H1 (cell line): Measurements from ENCODE around the gene VRK3. TPM values are rescaled to one million over a fixed set of nuclear protein-coding genes. Genes with fewer than 3 reads are reported as not detected.

Source experiments
- CTCF ChIA-PET: fragments of 300-600 bp; sonication (Branson Sonifier 250); formaldehyde crosslinking; loops from one replicate; lab custom pipeline; 2021; ENCODE audit not compliant: partially characterized antibody; lab: Charles Lee
- POLR2A ChIA-PET: fragments of 300-600 bp; sonication (Branson Sonifier 250); formaldehyde crosslinking; loops from one replicate; lab custom pipeline; 2021; ENCODE audit warnings: inconsistent platforms; ENCODE audit not compliant: partially characterized antibody; lab: Charles Lee
- DNase-seq, 2 experiments: peaks; one replicate each; pipeline versions ENCODE4 v3.0.0 to v3.0.0-alpha.2; 2010 to 2022; ENCODE audit warnings: low spot score in 2 of 2, low read depth in 1 of 2, mixed read lengths in 1 of 2
- FAIRE-seq: peaks from 2 replicates; lab custom pipeline; 2011; peaks lifted over from hg19 to GRCh38; lab: Jason Lieb, UNC
- H2AFZ ChIP-seq: 2 replicates; pipeline ENCODE4 v1.8.1; 2012; ENCODE audit warnings: low read length, inconsistent platforms
- H2AK5ac ChIP-seq: 2 replicates; pipeline ENCODE4 v1.6.1; 2013; ENCODE audit warnings: low read depth, low read length
- H2BK120ac ChIP-seq: replicated peaks from 2 replicates; pipeline ENCODE3; 2013; ENCODE audit warnings: low read depth, low read length, inconsistent platforms
- H2BK12ac ChIP-seq: 2 replicates; pipeline ENCODE4 v1.6.1; 2013; ENCODE audit warnings: low read depth, low read length
- H2BK15ac ChIP-seq: 2 replicates; pipeline ENCODE4 v1.6.1; 2013; ENCODE audit warnings: low read length
- H2BK20ac ChIP-seq: 2 replicates; pipeline ENCODE4 v1.6.1; 2013; ENCODE audit warnings: low read length
- H2BK5ac ChIP-seq: 2 replicates; pipeline ENCODE4 v1.6.1; 2013; ENCODE audit warnings: low read depth, low read length
- H3K14ac ChIP-seq: 2 replicates; pipeline ENCODE4 v1.6.1; 2013; ENCODE audit warnings: inconsistent platforms; ENCODE audit not compliant: insufficient read length
- H3K18ac ChIP-seq: 2 replicates; pipeline ENCODE4 v1.6.1; 2013; ENCODE audit warnings: low read length; ENCODE audit errors: extremely low read depth
- H3K23ac ChIP-seq: 2 replicates; pipeline ENCODE4 v1.6.1; 2013; ENCODE audit warnings: inconsistent platforms; ENCODE audit not compliant: insufficient read length
- H3K23me2 ChIP-seq: 2 replicates; pipeline ENCODE4 v1.6.1; 2013; ENCODE audit warnings: low read depth, low read length
- H3K27ac ChIP-seq: 2 replicates; pipeline ENCODE4 v1.6.1; 2011; ENCODE audit warnings: low read depth, low read length, inconsistent platforms
- H3K27me3 ChIP-seq, 4 experiments: replicated peaks in 1 of 4; 1 replicate in 1 of 4; 2 replicates in 3 of 4; pipeline versions ENCODE4 v1.6.1 to v1.8.1; 2011 to 2013; ENCODE audit warnings: low read length in 3 of 4, mild to moderate bottlenecking in 3 of 4, inconsistent platforms in 2 of 4, mixed read lengths in 2 of 4, moderate library complexity in 1 of 4; ENCODE audit not compliant: control insufficient read depth in 3 of 4, insufficient read depth in 3 of 4; ENCODE audit errors: extremely low read depth in 1 of 4
- H3K36me3 ChIP-seq, 4 experiments: 2 replicates each; pipeline versions ENCODE4 v1.6.1 to v1.8.1; 2011 to 2013; ENCODE audit warnings: mild to moderate bottlenecking in 4 of 4, low read length in 3 of 4, moderate library complexity in 2 of 4, control low read depth in 1 of 4, inconsistent platforms in 1 of 4; ENCODE audit not compliant: insufficient read depth in 4 of 4, control insufficient read depth in 2 of 4
- H3K4ac ChIP-seq: replicated peaks from 2 replicates; pipeline ENCODE3; 2013; ENCODE audit warnings: low read length, low read depth, mixed read lengths, inconsistent platforms; ENCODE audit not compliant: insufficient read length
- H3K4me1 ChIP-seq, 4 experiments: replicated peaks in 1 of 4; 1 replicate in 1 of 4; 2 replicates in 3 of 4; pipeline versions ENCODE4 v1.6.1 to v1.8.1; 2011 to 2013; ENCODE audit warnings: low read length in 3 of 4, inconsistent platforms in 2 of 4, mixed read lengths in 1 of 4; ENCODE audit not compliant: insufficient read depth in 4 of 4, control insufficient read depth in 3 of 4
- H3K4me2 ChIP-seq, 2 experiments: 2 replicates each; pipeline versions ENCODE4 v1.6.1 to v1.8.1; 2011 to 2013; ENCODE audit warnings: low read depth in 2 of 2, low read length in 2 of 2, control low read depth in 1 of 2, inconsistent platforms in 1 of 2, mild to moderate bottlenecking in 1 of 2; ENCODE audit not compliant: insufficient read depth in 1 of 2
- H3K4me3 ChIP-seq, 4 experiments: fragments of 200-600, 300-600 bp in 1 of 4; sonication (generic), shearing (Covaris generic), sonication (Bioruptor Twin) in 1 of 4; 2 replicates each; pipeline versions ENCODE4 v1.5.1 to v1.8.1; 2011 to 2016; ENCODE audit warnings: low read length in 4 of 4, low read depth in 3 of 4, control low read depth in 2 of 4, inconsistent platforms in 2 of 4, mild to moderate bottlenecking in 2 of 4, mixed read lengths in 1 of 4, moderate library complexity in 1 of 4; ENCODE audit not compliant: insufficient read depth in 2 of 4; ENCODE audit errors: extremely low read depth in 1 of 4
- H3K56ac ChIP-seq: replicated peaks from 2 replicates; pipeline ENCODE3; 2013; ENCODE audit warnings: low read depth, mild to moderate bottlenecking, mixed read lengths, low read length, inconsistent platforms; ENCODE audit not compliant: insufficient read length
- H3K79me1 ChIP-seq: 2 replicates; pipeline ENCODE4 v1.6.1; 2013; ENCODE audit warnings: low read depth, low read length, control low read depth
- H3K79me2 ChIP-seq, 2 experiments: 2 replicates each; pipeline versions ENCODE4 v1.6.1 to v1.8.1; 2012 to 2013; ENCODE audit warnings: low read length in 2 of 2, mild to moderate bottlenecking in 2 of 2, inconsistent platforms in 1 of 2; ENCODE audit not compliant: insufficient read depth in 2 of 2, control insufficient read depth in 1 of 2
- H3K9ac ChIP-seq, 4 experiments: replicated peaks in 1 of 4; 1 replicate in 1 of 4; 2 replicates in 3 of 4; pipeline versions ENCODE4 v1.6.1 to v1.8.1; 2011 to 2013; ENCODE audit warnings: low read depth in 3 of 4, low read length in 3 of 4, control low read depth in 2 of 4, mild to moderate bottlenecking in 2 of 4, moderate library complexity in 2 of 4, inconsistent platforms in 1 of 4; ENCODE audit errors: extremely low read depth in 1 of 4
- H3K9me3 ChIP-seq, 2 experiments: 2 replicates each; pipeline versions ENCODE4 v1.6.1 to v1.8.1; 2012 to 2013; ENCODE audit warnings: mild to moderate bottlenecking in 2 of 2, moderate library complexity in 2 of 2, control low read depth in 1 of 2, inconsistent platforms in 1 of 2, low read depth in 1 of 2, low read length in 1 of 2, mixed read lengths in 1 of 2; ENCODE audit not compliant: insufficient read depth in 2 of 2
- H4K20me1 ChIP-seq, 2 experiments: replicated peaks in 1 of 2; 2 replicates each; pipeline versions ENCODE3 to v1.8.1; 2011 to 2013; ENCODE audit warnings: inconsistent platforms in 2 of 2, low read length in 2 of 2, mild to moderate bottlenecking in 1 of 2; ENCODE audit not compliant: insufficient read depth in 2 of 2, control insufficient read depth in 1 of 2
- H4K5ac ChIP-seq: 2 replicates; pipeline ENCODE4 v1.6.1; 2013; ENCODE audit warnings: low read length, low read depth, mixed read lengths, inconsistent platforms; ENCODE audit not compliant: insufficient read length
- H4K8ac ChIP-seq: 2 replicates; pipeline ENCODE4 v1.8.0; 2013; ENCODE audit warnings: mild to moderate bottlenecking, moderate library complexity, low read length, inconsistent platforms; ENCODE audit not compliant: insufficient read depth; ENCODE audit errors: extremely low read depth
- H4K91ac ChIP-seq: replicated peaks from 2 replicates; pipeline ENCODE3; 2013; ENCODE audit warnings: low read length, mixed read lengths, inconsistent platforms; ENCODE audit not compliant: insufficient read length
- CHD1 ChIP-seq: IDR thresholded peaks from 2 replicates; pipeline ENCODE4 v1.6.1; 2012; ENCODE audit warnings: low read depth, low read length, improper control_type of control experiment
- CREB1 ChIP-seq: IDR thresholded peaks from 2 replicates; pipeline ENCODE4 v1.6.1; 2012; ENCODE audit warnings: inconsistent platforms
- CTCF ChIP-seq, 3 experiments: IDR thresholded peaks; 1 replicate in 2 of 3; 2 replicates in 1 of 3; pipeline versions ENCODE4 v1.5.1 to v1.6.1; 2011; ENCODE audit warnings: low read length in 3 of 3, mild to moderate bottlenecking in 3 of 3, inconsistent platforms in 2 of 3, low read depth in 1 of 3, moderate library complexity in 1 of 3; ENCODE audit not compliant: insufficient read depth in 1 of 3; ENCODE audit errors: control extremely low read depth in 1 of 3
- EP300 ChIP-seq, 2 experiments: IDR thresholded peaks; 1 replicate in 1 of 2; 2 replicates in 1 of 2; pipeline ENCODE4 v1.6.1; 2011 to 2012; ENCODE audit warnings: low read depth in 2 of 2, low read length in 2 of 2, mild to moderate bottlenecking in 2 of 2, borderline replicate concordance in 1 of 2, inconsistent platforms in 1 of 2, moderate library complexity in 1 of 2
- EZH2 ChIP-seq: fragments of 200-600 bp; sonication (generic); IDR thresholded peaks from 2 replicates; pipeline ENCODE4 v1.7.1; 2012; ENCODE audit warnings: low read depth, mild to moderate bottlenecking, moderate library complexity, low read length, inconsistent platforms; ENCODE audit not compliant: severe bottlenecking
- JUND ChIP-seq: IDR thresholded peaks from 2 replicates; pipeline ENCODE4 v1.6.1; 2011; ENCODE audit warnings: mild to moderate bottlenecking, improper control_type of control experiment, low read length
- MAX ChIP-seq: IDR thresholded peaks from 2 replicates; pipeline ENCODE4 v1.6.1; 2012; ENCODE audit warnings: inconsistent platforms
- RAD21 ChIP-seq, 2 experiments: IDR thresholded peaks in 1 of 2; conservative IDR thresholded peaks in 1 of 2; 2 replicates each; pipeline ENCODE4 v1.6.1; 2011; ENCODE audit warnings: low read depth in 2 of 2, low read length in 2 of 2, improper control_type of control experiment in 1 of 2, inconsistent platforms in 1 of 2, mild to moderate bottlenecking in 1 of 2, moderate library complexity in 1 of 2
- SP2 ChIP-seq: IDR thresholded peaks from 2 replicates; pipeline ENCODE4 v1.6.1; 2012; ENCODE audit warnings: mild to moderate bottlenecking, low read length, inconsistent platforms
- YY1 ChIP-seq: IDR thresholded peaks from 2 replicates; pipeline ENCODE4 v1.6.1; 2011; ENCODE audit warnings: low read depth, mild to moderate bottlenecking, low read length
- WGBS, 2 experiments: shearing (Covaris generic) in 1 of 2; methylation state at CpG; one replicate each; pipeline versions ENCODE4 v1.1.6 to v1.1.7; 2013 to 2015; ENCODE audit warnings: low lambda C conversion rate in 2 of 2, mixed read lengths in 2 of 2, inconsistent platforms in 1 of 2, low coverage in 1 of 2, missing lambda C conversion rate in 1 of 2; ENCODE audit not compliant: insufficient replicate concordance in 2 of 2, insufficient coverage in 1 of 2, insufficient read length in 1 of 2; ENCODE audit errors: extremely low coverage in 1 of 2, missing lambda C conversion rate in 1 of 2; 5-methylcytosine and 5-hydroxymethylcytosine counted together
- polyA plus RNA-seq, 7 experiments: library from polyadenylated mRNA; depleted of rRNA in 3 of 7; stranded (reverse) in 5 of 7; unstranded in 2 of 7; fragments of >200 nt in 5 of 7; fragments of 200-250 nt in 2 of 7; gene quantifications; 1 replicate in 5 of 7; 2 replicates in 1 of 7; 4 replicates in 1 of 7; pipeline versions ENCODE4 v1.2.1 to v1.2.3, GENCODE V29; 2011 to 2013; ENCODE audit warnings: missing spikeins in 2 of 7, mixed read lengths in 2 of 7
- total RNA-seq: library from RNA; stranded (reverse); fragmentation: NEBNext Ultra II Directional; extraction: Animal tissue kit (Norgen Biotek cat#: 25700); gene quantifications from 2 replicates; pipeline ENCODE4 v1.2.1, GENCODE V29; 2021

VRK3 gene
- total and polyA plus RNA-seq, 2 of the 8 experiments (the other 6 are each of a cell fraction or from before 2014, with no cell fraction given): 21.3 to 36.1 TPM

- Histone ChIP-seq H4K20me1 (peaks cover 0 to 27% of the 10 kb centered on the region in 2 experiments), H3K14ac (no peak overlapping the region), H3K56ac (no peak overlapping the region), H4K91ac (no peak overlapping the region), H3K79me1 (no peaks in the 10 kb centered on the region), H2AFZ (no peak overlapping the region), H3K18ac (no peak overlapping the region), H3K27ac (no peak overlapping the region), H3K4ac (no peak overlapping the region), H3K9me3 (no peaks in the 10 kb centered on the region), H2AK5ac (no peak overlapping the region), H3K4me3 (no peak overlapping the region), H2BK120ac (no peak overlapping the region), H3K79me2 (no peaks in the 10 kb centered on the region), H3K23ac (no peak overlapping the region), H2BK15ac (no peak overlapping the region), H4K8ac (no peak overlapping the region), H2BK5ac (no peak overlapping the region), H4K5ac (no peak overlapping the region), H3K4me1 (no peaks in the 10 kb centered on the region), H3K36me3 (no peaks in the 10 kb centered on the region), H3K4me2 (no peak overlapping the region), H3K9ac (no peak overlapping the region), H2BK12ac (no peak overlapping the region), H3K23me2 (no peaks in the 10 kb centered on the region), H2BK20ac (no peak overlapping the region), H3K27me3 (no peaks in the 10 kb centered on the region)
- WGBS, 2 experiments: 43% methylated on average over 10 of the region's 10 CpGs; no CpG with 5 or more reads in 1 of the 2 experiments
- DNase-seq (peak in 1 of 2 experiments; percentile 88), FAIRE-seq (peak; percentile 78)
- POLR2A ChIA-PET: interaction anchor here (1.0 to 6.1 kb wide), 3 partner anchors 12 to 54 kb away, joined by 3 to 36 read pairs (median 15); partner anchors contain the start of gene NUP62
- no peak for TF ChIP-seq CHD1
- no peak for TF ChIP-seq EP300 (IDR thresholded peaks at IDR 0.05; ENCODE audit: borderline replicate concordance in 1 of 2, low read depth in 2 of 2, low read length in 2 of 2)
- TF ChIP-seq EZH2: no peak
- TF ChIP-seq SP2: no peak
- TF ChIP-seq RAD21 (IDR thresholded peaks at IDR 0.05 in 1 of 2, conservative IDR thresholded peaks at IDR 0.05 in 1 of 2; ENCODE audit: low read depth in 2 of 2, low read length in 2 of 2): peak; percentile 93 to 98
- TF ChIP-seq YY1: 0 out of 2 replicates have a peak, but pooled peaks have one; percentile 20
- 0 out of 2 replicates have a peak, but pooled peaks have one; percentile 15 for TF ChIP-seq MAX
- no peak for TF ChIP-seq JUND
- no peak for TF ChIP-seq CREB1
- peak; percentile 91 to 95 (median 93) for TF ChIP-seq CTCF (IDR thresholded peaks at IDR 0.05; ENCODE audit: control extremely low read depth in 1 of 3, insufficient read depth in 1 of 3, low read depth in 1 of 3, low read length in 3 of 3)
- CTCF ChIA-PET: interaction anchor here (0.7 to 16.2 kb wide), 26 partner anchors 11 to 152 kb away, joined by 3 to 231 read pairs (median 6); partner anchors contain the start of gene NUP62
Measured at GRCh38 chr19:49983645-49984229, 41.4 kb downstream of the VRK3 start.
